SK-N-SH treated with all-trans-retinoic acid at 6 μM for 48 hours (cell line): Measurements from ENCODE around the gene TFF3.

ENCODE experiments used
- ZNF70 ChIP-seq: fragments of 450-650 bp; formaldehyde crosslinking; IDR thresholded peaks from 2 replicates; pipeline ENCODE4 v1.5.0; 2020; ENCODE audit warnings: mild to moderate bottlenecking, moderate library complexity
- TF ChIP-seq, protein P1 (sequence below): fragments of 250-450 bp; sonication (Bioruptor Pico); IDR thresholded peaks from 2 replicates; pipeline ENCODE4 v1.5.1; 2020; ENCODE audit warnings: low read depth, mild to moderate bottlenecking, moderate library complexity

GRCh38 chr21:42341776-42342542 is 26.8 kb upstream of the TFF3 start:
- TF ChIP-seq, protein P1, sequence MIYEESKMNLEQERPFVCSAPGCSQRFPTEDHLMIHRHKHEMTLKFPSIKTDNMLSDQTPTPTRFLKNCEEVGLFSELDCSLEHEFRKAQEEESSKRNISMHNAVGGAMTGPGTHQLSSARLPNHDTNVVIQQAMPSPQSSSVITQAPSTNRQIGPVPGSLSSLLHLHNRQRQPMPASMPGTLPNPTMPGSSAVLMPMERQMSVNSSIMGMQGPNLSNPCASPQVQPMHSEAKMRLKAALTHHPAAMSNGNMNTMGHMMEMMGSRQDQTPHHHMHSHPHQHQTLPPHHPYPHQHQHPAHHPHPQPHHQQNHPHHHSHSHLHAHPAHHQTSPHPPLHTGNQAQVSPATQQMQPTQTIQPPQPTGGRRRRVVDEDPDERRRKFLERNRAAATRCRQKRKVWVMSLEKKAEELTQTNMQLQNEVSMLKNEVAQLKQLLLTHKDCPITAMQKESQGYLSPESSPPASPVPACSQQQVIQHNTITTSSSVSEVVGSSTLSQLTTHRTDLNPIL (CRISPR knock-in tag) = no peak
- no peak for TF ChIP-seq ZNF70 (CRISPR knock-in tag)
